GM23248 (cell line): ENCODE measurements around the gene GEMIN7. TPM values are rescaled to one million over a fixed set of nuclear protein-coding genes. Genes with fewer than 3 reads are reported as not detected.
A peak's percentile ranks its signal among the peaks of the same experiment; 100 is the strongest.

Experiments used
- DNase-seq: peaks from one replicate; pipeline ENCODE4 v3.0.0-alpha.2; 2015
- H2AFZ ChIP-seq: fragments of 200-600 bp; sonication (generic); 2 replicates; pipeline ENCODE4 v1.6.1; 2016; ENCODE audit warnings: antibody characterized with exemption
- H3F3A ChIP-seq: fragments of 200-600 bp; sonication (generic); 2 replicates; pipeline ENCODE4 v1.6.1; 2016; ENCODE audit warnings: mild to moderate bottlenecking, antibody characterized with exemption, mixed run types; ENCODE audit not compliant: insufficient read depth
- H3K27ac ChIP-seq: fragments of 200-600 bp; sonication (generic); 2 replicates; pipeline ENCODE4 v1.5.1; 2016; ENCODE audit warnings: mild to moderate bottlenecking
- H3K27me3 ChIP-seq: fragments of 200-600 bp; sonication (generic); replicated peaks from 2 replicates; pipeline ENCODE4 v1.6.1; 2016; ENCODE audit warnings: mild to moderate bottlenecking; ENCODE audit not compliant: insufficient read depth
- H3K36me3 ChIP-seq: fragments of 200-600 bp; sonication (generic); 2 replicates; pipeline ENCODE4 v1.6.1; 2016; ENCODE audit warnings: low read depth, mild to moderate bottlenecking
- H3K4me1 ChIP-seq: fragments of 200-600 bp; sonication (generic); 2 replicates; pipeline ENCODE4 v1.6.1; 2016; ENCODE audit warnings: mild to moderate bottlenecking; ENCODE audit not compliant: insufficient read depth
- H3K4me2 ChIP-seq: fragments of 200-600 bp; sonication (generic); one replicate; pipeline ENCODE4 v1.6.1; 2016; ENCODE audit warnings: mild to moderate bottlenecking; ENCODE audit not compliant: unreplicated experiment
- H3K4me3 ChIP-seq: fragments of 200-600 bp; sonication (generic); 2 replicates; pipeline ENCODE4 v1.5.1; 2016; ENCODE audit warnings: mild to moderate bottlenecking
- H3K79me2 ChIP-seq: fragments of 200-600 bp; sonication (generic); 2 replicates; pipeline ENCODE4 v1.6.1; 2016; ENCODE audit warnings: mild to moderate bottlenecking; ENCODE audit not compliant: insufficient read depth
- H3K9ac ChIP-seq: fragments of 200-600 bp; sonication (generic); 2 replicates; pipeline ENCODE4 v1.6.1; 2016; ENCODE audit warnings: mild to moderate bottlenecking
- H3K9me2 ChIP-seq: fragments of 200-600 bp; sonication (generic); 2 replicates; pipeline ENCODE4 v1.6.1; 2016; ENCODE audit warnings: mixed run types, mild to moderate bottlenecking, moderate library complexity; ENCODE audit not compliant: insufficient read depth
- H3K9me3 ChIP-seq: fragments of 200-600 bp; sonication (generic); one replicate; pipeline ENCODE4 v1.6.1; 2017; ENCODE audit warnings: low read depth
- H4K20me1 ChIP-seq: fragments of 200-600 bp; sonication (generic); 2 replicates; pipeline ENCODE4 v1.6.0; 2016; ENCODE audit not compliant: insufficient read depth
- EZH2 ChIP-seq: fragments of 200-600 bp; sonication (generic); IDR thresholded peaks from 2 replicates; pipeline ENCODE4 v1.6.1; 2018; ENCODE audit warnings: antibody characterized with exemption, mild to moderate bottlenecking; ENCODE audit not compliant: insufficient read depth, poor library complexity, severe bottlenecking
- EZH2phosphoT487 ChIP-seq: fragments of 200-600 bp; sonication (generic); IDR thresholded peaks from 2 replicates; pipeline ENCODE4 v1.6.1; 2018; ENCODE audit warnings: antibody characterized with exemption, moderate library complexity, mild to moderate bottlenecking, low read depth; ENCODE audit not compliant: insufficient read depth
- WGBS, 2 experiments: methylation state at CpG; one replicate each; pipeline ENCODE4 v1.1.6; 2015 to 2017; ENCODE audit warnings: low lambda C conversion rate in 2 of 2, low coverage in 1 of 2; ENCODE audit errors: missing lambda C conversion rate in 2 of 2; 5-methylcytosine and 5-hydroxymethylcytosine counted together
- in situ Hi-C: fragments of 300-500 bp; cut with MboI; formaldehyde crosslinking; loops from 2 replicates; pipeline ENCODE4 v1.15.0; 2020
- polyA plus RNA-seq: library from polyadenylated mRNA; unstranded; fragments of >200 nt; fragmentation: Nextera tagmentation; extraction: Ambion mirVana; gene quantifications from 2 replicates; pipeline ENCODE4 v1.2.1, GENCODE V29; 2016
- total RNA-seq: library from RNA; depleted of rRNA; stranded (reverse); fragments of >200 nt; shearing (Covaris generic); gene quantifications from 2 replicates; pipeline ENCODE4 v1.2.3, GENCODE V29; 2014

The GEMIN7 gene
- total and polyA plus RNA-seq, 2 experiments from 2014 or later: 25.3 to 48.4 TPM

- in situ Hi-C loops: no loop called here
- Histone ChIP-seq H3F3A (no peaks in the 10 kb centered on the region), H3K79me2 (peaks cover 89% of the 10 kb centered on the region), H3K27me3 (no peaks in the 10 kb centered on the region), H3K4me2 (no peak overlapping the region), H2AFZ (no peak overlapping the region), H3K4me1 (no peaks in the 10 kb centered on the region), H3K27ac (no peak overlapping the region), H3K9ac (no peak overlapping the region), H3K9me3 (no peaks in the 10 kb centered on the region), H3K9me2 (no peaks in the 10 kb centered on the region), H3K36me3 (no peaks in the 10 kb centered on the region), H3K4me3 (no peak overlapping the region), H4K20me1 (peaks cover 3% of the 10 kb centered on the region; the same call in 1 of the 2 replicates)
- no peak for TF ChIP-seq EZH2
- TF ChIP-seq EZH2phosphoT487: no peak
- WGBS, 2 experiments: 56 to 66% methylated on average over 13 of the region's 13 CpGs
- peak; percentile 50 for DNase-seq
These were observed 52.0 kb downstream of the GEMIN7 start for GRCh38 chr19:45130888-45131615.

GRCh38 chr19:45133661-45134060 is 54.6 kb downstream of the GEMIN7 start:
- H3K9ac ChIP-seq: no peak overlapping the region
- H3K4me3 ChIP-seq: no peak overlapping the region
- no peaks in the 10 kb centered on the region for H3K27me3 ChIP-seq
- WGBS, 2 experiments: 86% methylated on average over 8 of the region's 8 CpGs
- H3K4me2 ChIP-seq: no peak overlapping the region
- peaks cover 71% of the 10 kb centered on the region for H3K79me2 ChIP-seq
- H3K4me1 ChIP-seq: no peaks in the 10 kb centered on the region
- no peak overlapping the region for H3K27ac ChIP-seq
- DNase-seq: no peak
- H3K36me3 ChIP-seq: no peaks in the 10 kb centered on the region
- H4K20me1 ChIP-seq: no peaks in the 10 kb centered on the region
- in situ Hi-C loops: no loop called here
- no peaks in the 10 kb centered on the region for H3F3A ChIP-seq
- no peak for TF ChIP-seq EZH2phosphoT487
- TF ChIP-seq EZH2: no peak
- H3K9me2 ChIP-seq: no peaks in the 10 kb centered on the region
- H3K9me3 ChIP-seq: no peaks in the 10 kb centered on the region
- H2AFZ ChIP-seq: no peak overlapping the region

GRCh38 chr19:45135176-45135885 is 56.3 kb downstream of the GEMIN7 start:
- no peaks in the 10 kb centered on the region for H3F3A ChIP-seq
- H3K27me3 ChIP-seq: no peaks in the 10 kb centered on the region
- no peak overlapping the region for H3K9ac ChIP-seq
- no peak overlapping the region for H2AFZ ChIP-seq
- H3K4me3 ChIP-seq: no peak overlapping the region
- TF ChIP-seq EZH2 (no peak), EZH2phosphoT487 (no peak)
- H3K27ac ChIP-seq: no peak overlapping the region
- no peak for DNase-seq
- WGBS, 2 experiments: 95 to 97% methylated on average over 21 of the region's 21 CpGs
- H3K9me2 ChIP-seq: no peaks in the 10 kb centered on the region
- H4K20me1 ChIP-seq: no peaks in the 10 kb centered on the region
- no peaks in the 10 kb centered on the region for H3K9me3 ChIP-seq
- no peak overlapping the region for H3K4me2 ChIP-seq
- peaks cover 55% of the 10 kb centered on the region for H3K79me2 ChIP-seq
- in situ Hi-C loops: no loop called here
- no peaks in the 10 kb centered on the region for H3K36me3 ChIP-seq
- no peaks in the 10 kb centered on the region for H3K4me1 ChIP-seq

GRCh38 chr19:45136507-45137178 is 57.6 kb downstream of the GEMIN7 start:
- H3K27me3 ChIP-seq: no peaks in the 10 kb centered on the region
- no peaks in the 10 kb centered on the region for H3K4me1 ChIP-seq
- no peaks in the 10 kb centered on the region for H3K9me2 ChIP-seq
- H3F3A ChIP-seq: no peaks in the 10 kb centered on the region
- no peak overlapping the region for H2AFZ ChIP-seq
- no peak overlapping the region for H3K4me3 ChIP-seq
- no peaks in the 10 kb centered on the region for H3K36me3 ChIP-seq
- H3K79me2 ChIP-seq: peaks cover 47% of the 10 kb centered on the region
- no peak overlapping the region for H3K27ac ChIP-seq
- H3K9ac ChIP-seq: no peak overlapping the region
- no peaks in the 10 kb centered on the region for H3K9me3 ChIP-seq
- H4K20me1 ChIP-seq: no peaks in the 10 kb centered on the region
- H3K4me2 ChIP-seq: no peak overlapping the region
- in situ Hi-C loops: no loop called here
- DNase-seq: no peak
- TF ChIP-seq EZH2phosphoT487: no peak
- no peak for TF ChIP-seq EZH2
- 96 to 98% methylated on average over 12 of the region's 12 CpGs for WGBS, 2 experiments
